Stomach (tissue), 9 donors: Measurements from ENCODE around the gene CEP41. TPM values are rescaled to one million over a fixed set of nuclear protein-coding genes. Genes with fewer than 3 reads are reported as not detected.

Source experiments
- DNase-seq, 2 donors: peaks; one replicate each; pipeline versions ENCODE4 v3.0.0 to v3.0.0-alpha.2; 2013 to 2019
- H3K27ac ChIP-seq, 5 donors: fragments of 200-600 bp in 4 of 5; sonication (generic) in 4 of 5; one replicate each; pipeline ENCODE4 v1.5.1; 2013 to 2019; ENCODE audit warnings: mild to moderate bottlenecking in 1 of 5, moderate library complexity in 1 of 5
- H3K27me3 ChIP-seq, 3 donors: fragments of 200-600 bp; sonication (generic); one replicate each; pipeline ENCODE4 v1.5.1; 2017 to 2019; ENCODE audit warnings: mixed run types in 1 of 3
- H3K36me3 ChIP-seq, 4 donors: fragments of 200-600 bp; sonication (generic); 1 replicate in 3 of 4; 2 replicates in 1 of 4; pipeline ENCODE4 v1.5.1; 2016 to 2019
- H3K4me1 ChIP-seq, 4 donors: fragments of 200-600 bp; sonication (generic); one replicate each; pipeline ENCODE4 v1.5.1; 2016 to 2019
- H3K4me3 ChIP-seq, 4 donors: fragments of 200-600 bp; sonication (generic) in 3 of 4; one replicate each; pipeline ENCODE4 v1.5.1; 2016 to 2019; ENCODE audit warnings: mild to moderate bottlenecking in 1 of 4
- H3K9me3 ChIP-seq, 4 donors: fragments of 200-600 bp; sonication (generic); one replicate each; pipeline ENCODE4 v1.5.1; 2016 to 2019
- CTCF ChIP-seq, 7 experiments: fragments of 450-650 bp in 4 of 7; fragments of 200-600 bp in 3 of 7; sonication (generic) in 3 of 7; IDR thresholded peaks; one replicate each; pipeline ENCODE4 v1.5.1; 2016 to 2019; ENCODE audit warnings: antibody characterized with exemption in 7 of 7, control low read depth in 2 of 7, mild to moderate bottlenecking in 1 of 7
- EP300 ChIP-seq: sonication (generic); formaldehyde crosslinking; IDR thresholded peaks from one replicate; pipeline ENCODE4 v1.6.1; 2017; ENCODE audit warnings: antibody characterized with exemption
- POLR2A ChIP-seq, 4 donors: fragments of 450-650 bp; IDR thresholded peaks; one replicate each; pipeline ENCODE4 v1.6.1; 2016; ENCODE audit warnings: antibody characterized with exemption in 4 of 4, control low read depth in 2 of 4, mild to moderate bottlenecking in 1 of 4, moderate library complexity in 1 of 4
- POLR2AphosphoS5 ChIP-seq, 3 donors: sonication (generic); formaldehyde crosslinking; IDR thresholded peaks; one replicate each; pipeline ENCODE4 v1.6.1; 2016; ENCODE audit warnings: antibody characterized with exemption in 3 of 3
- WGBS, 5 donors: extraction: QIAGEN DNeasy Blood & Tissue Kit in 3 of 5; methylation state at CpG; one replicate each; pipeline versions ENCODE4 v1.1.5 to v1.1.7; 2013 to 2018; 5-methylcytosine and 5-hydroxymethylcytosine counted together
- intact Hi-C: fragments of 100-400 bp; cut with DNase I; formaldehyde crosslinking; loops from one replicate; pipeline ENCODE4 v1.15.1; 2023; ENCODE audit warnings: low total_unique reads
- polyA plus RNA-seq, 3 donors: library from polyadenylated mRNA; stranded (reverse); fragments of 200-250 nt; gene quantifications; one replicate each; pipeline ENCODE4 v1.2.3, GENCODE V29; 2013
- total RNA-seq, 5 donors: library from RNA; depleted of rRNA; stranded (reverse); fragments of >200 nt; gene quantifications; one replicate each; pipeline versions ENCODE4 v1.1.0 to v1.2.3, GENCODE V29; 2014 to 2016
- donor health status: healthy with polysubstance abuse.
- donor health status: Bipolar disorder and iron deficiency.
- donor health status: healthy.

The CEP41 gene
- total and polyA plus RNA-seq, 8 donors, result 0.58 to 6.2 (median 3.0) TPM

- intact Hi-C loops, result no loop called here
- Histone ChIP-seq H3K4me1 (peaks cover 0 to 9% (median 2%) of the 10 kb centered on the region in 4 donors), H3K9me3 (no peaks in the 10 kb centered on the region), H3K4me3 (no peak overlapping the region), H3K27me3 (no peaks in the 10 kb centered on the region), H3K27ac (no peak overlapping the region), H3K36me3 (peaks cover 0 to 16% (median 5%) of the 10 kb centered on the region in 4 donors)
- no peak for TF ChIP-seq EP300
- WGBS, 5 donors, result 80 to 95% (median 90%) methylated on average over 3 of the region's 3 CpGs
- no peak for DNase-seq
Measured at GRCh38 chr7:130397758-130398073, 43.1 kb downstream of the CEP41 start.

GRCh38 chr7:130397051-130397757 is 43.6 kb downstream of the CEP41 start:
- peak in 1 of 2 donors; percentile 70 for DNase-seq
- Histone ChIP-seq H3K4me1 (peaks cover 0 to 9% (median 4%) of the 10 kb centered on the region in 4 donors), H3K4me3 (no peak overlapping the region), H3K9me3 (no peaks in the 10 kb centered on the region), H3K27me3 (no peaks in the 10 kb centered on the region), H3K36me3 (peaks cover 0 to 11% (median under 1%) of the 10 kb centered on the region in 4 donors), H3K27ac (no peak overlapping the region)
- intact Hi-C loops, result no loop called here
- WGBS, 5 donors, result 77 to 92% (median 88%) methylated on average over 7 of the region's 7 CpGs
- TF ChIP-seq CTCF (IDR thresholded peaks at IDR 0.05), result no peak
- no peak for TF ChIP-seq POLR2A (IDR thresholded peaks at IDR 0.05)
- no peak for TF ChIP-seq POLR2AphosphoS5 (IDR thresholded peaks at IDR 0.05)
- TF ChIP-seq EP300, result no peak

GRCh38 chr7:130396109-130396508 is 44.7 kb downstream of the CEP41 start:
- Histone ChIP-seq H3K36me3 (peaks cover 0 to 9% (median 0%) of the 10 kb centered on the region in 4 donors), H3K27me3 (no peaks in the 10 kb centered on the region), H3K4me3 (no peak overlapping the region), H3K9me3 (no peaks in the 10 kb centered on the region), H3K4me1 (peaks cover 0 to 9% (median 4%) of the 10 kb centered on the region in 4 donors), H3K27ac (no peak overlapping the region)
- intact Hi-C loops, result no loop called here
- TF ChIP-seq POLR2AphosphoS5 (IDR thresholded peaks at IDR 0.05), result no peak
- TF ChIP-seq EP300, result no peak
- 69 to 81% (median 76%) methylated on average over 3 of the region's 3 CpGs for WGBS, 5 donors
- peak in 1 of 2 donors; percentile 61 for DNase-seq

GRCh38 chr7:130395421-130395820 is 45.4 kb downstream of the CEP41 start:
- no peak for TF ChIP-seq CTCF (IDR thresholded peaks at IDR 0.05)
- WGBS, 5 donors, result 78 to 85% (median 82%) methylated on average over 5 of the region's 5 CpGs
- DNase-seq, result no peak
- no peaks in the 10 kb centered on the region for H3K27me3 ChIP-seq
- intact Hi-C loops, result no loop called here
- H3K4me3 ChIP-seq, result no peak overlapping the region
- peaks cover 0 to 9% (median 0%) of the 10 kb centered on the region in 4 donors for H3K36me3 ChIP-seq
- no peak overlapping the region for H3K27ac ChIP-seq
- H3K9me3 ChIP-seq, result no peaks in the 10 kb centered on the region
- peaks cover 0 to 9% (median 3%) of the 10 kb centered on the region in 4 donors for H3K4me1 ChIP-seq

- TF ChIP-seq POLR2AphosphoS5 (IDR thresholded peaks at IDR 0.05) (no peak), EP300 (no peak), POLR2A (IDR thresholded peaks at IDR 0.05) (no peak), CTCF (IDR thresholded peaks at IDR 0.05) (no peak)
- Histone ChIP-seq H3K27ac (no peak overlapping the region), H3K4me3 (no peak overlapping the region), H3K36me3 (peaks cover 0 to 9% (median 0%) of the 10 kb centered on the region in 4 donors), H3K27me3 (no peaks in the 10 kb centered on the region), H3K4me1 (peaks cover 0 to 9% (median 0%) of the 10 kb centered on the region in 4 donors), H3K9me3 (no peaks in the 10 kb centered on the region)
- 78 to 88% (median 86%) methylated on average over 7 of the region's 7 CpGs for WGBS, 5 donors
- no peak for DNase-seq
- intact Hi-C loops, result no loop called here
Measured at GRCh38 chr7:130394421-130395195, 46.2 kb downstream of the CEP41 start.
